NCI-H510A treated with DMSO at 0.1 percent for 48 hours (cell line): ENCODE results near the gene FYCO1.
A peak's percentile ranks its signal among the peaks of the same experiment; 100 is the strongest.

Source experiments
- DNase-seq: peaks from one replicate; lab custom pipeline; 2025; lab: John Stamatoyannopoulos, UW

FYCO1 gene

GRCh38 chr3:45965253-45965652 lies 30.4 kb downstream of the FYCO1 start:
- DNase-seq, result no peak

GRCh38 chr3:45964139-45964538 lies 31.5 kb downstream of the FYCO1 start:
- no peak for DNase-seq

GRCh38 chr3:45962033-45962432 lies 33.6 kb downstream of the FYCO1 start:
- DNase-seq, result no peak

- DNase-seq, result peak; percentile 1
These were observed 35.3 kb downstream of the FYCO1 start for GRCh38 chr3:45960289-45960688.

GRCh38 chr3:45959201-45959600 lies 36.4 kb downstream of the FYCO1 start:
- no peak for DNase-seq

GRCh38 chr3:45958321-45958791 lies 37.3 kb downstream of the FYCO1 start:
- DNase-seq, result no peak

GRCh38 chr3:45957586-45957985 lies 38.0 kb downstream of the FYCO1 start:
- DNase-seq, result no peak

GRCh38 chr3:45955706-45956105 lies 39.9 kb downstream of the FYCO1 start:
- DNase-seq, result no peak

GRCh38 chr3:45955017-45955647 lies 40.5 kb downstream of the FYCO1 start:
- no peak for DNase-seq

- no peak for DNase-seq
These were observed 41.3 kb downstream of the FYCO1 start for GRCh38 chr3:45954306-45954705.

- DNase-seq, result no peak
These were observed 42.1 kb downstream of the FYCO1 start for GRCh38 chr3:45953536-45953935.

GRCh38 chr3:45952456-45952855 lies 43.2 kb downstream of the FYCO1 start:
- DNase-seq, result no peak

- no peak for DNase-seq
These were observed 43.7 kb downstream of the FYCO1 start for GRCh38 chr3:45951946-45952345.

GRCh38 chr3:45950686-45951600 lies 44.7 kb downstream of the FYCO1 start:
- DNase-seq, result no peak

GRCh38 chr3:45950131-45950530 lies 45.5 kb downstream of the FYCO1 start:
- no peak for DNase-seq

- no peak for DNase-seq
These were observed 46.2 kb downstream of the FYCO1 start for GRCh38 chr3:45949432-45949831.

GRCh38 chr3:45948881-45949280 lies 46.7 kb downstream of the FYCO1 start:
- DNase-seq, result no peak

- DNase-seq, result no peak
These were observed 47.3 kb downstream of the FYCO1 start for GRCh38 chr3:45948311-45948781.

GRCh38 chr3:45947361-45947760 lies 48.3 kb downstream of the FYCO1 start:
- DNase-seq, result no peak

GRCh38 chr3:45946875-45947274 lies 48.7 kb downstream of the FYCO1 start:
- no peak for DNase-seq

GRCh38 chr3:45946307-45946706 lies 49.3 kb downstream of the FYCO1 start:
- no peak for DNase-seq

GRCh38 chr3:45944830-45945620 lies 50.6 kb downstream of the FYCO1 start:
- no peak for DNase-seq
